H1 (cell line): ENCODE data around the gene CEMIP2. TPM values are rescaled to one million over a fixed set of nuclear protein-coding genes. Genes with fewer than 3 reads are reported as not detected.

ENCODE experiments used
- CBX5 ChIP-seq: fragments of 300-800, 300-1000 bp; sonication (generic); IDR thresholded peaks from 2 replicates; pipeline ENCODE4 v1.7.1; 2016; ENCODE audit warnings: antibody characterized with exemption, low read length, low read depth
- KDM5A ChIP-seq: fragments of 200-600 bp; IDR thresholded peaks from 2 replicates; pipeline ENCODE4 v1.7.1; 2012; ENCODE audit warnings: mild to moderate bottlenecking, low read length, inconsistent platforms, mixed read lengths
- RFX5 ChIP-seq: IDR thresholded peaks from 2 replicates; pipeline ENCODE4 v1.6.1; 2011; ENCODE audit warnings: low read depth, low read length, improper control_type of control experiment, borderline replicate concordance
- RXRA ChIP-seq: IDR thresholded peaks from 2 replicates; pipeline ENCODE4 v1.6.1; 2011; ENCODE audit warnings: low read depth, mild to moderate bottlenecking, low read length, moderate library complexity; ENCODE audit not compliant: insufficient read depth
- polyA plus RNA-seq, 7 experiments: library from polyadenylated mRNA; depleted of rRNA in 3 of 7; stranded (reverse) in 5 of 7; unstranded in 2 of 7; fragments of >200 nt in 5 of 7; fragments of 200-250 nt in 2 of 7; gene quantifications; 1 replicate in 5 of 7; 2 replicates in 1 of 7; 4 replicates in 1 of 7; pipeline versions ENCODE4 v1.2.1 to v1.2.3, GENCODE V29; 2011 to 2013; ENCODE audit warnings: missing spikeins in 2 of 7, mixed read lengths in 2 of 7
- total RNA-seq: library from RNA; stranded (reverse); fragmentation: NEBNext Ultra II Directional; extraction: Animal tissue kit (Norgen Biotek cat#: 25700); gene quantifications from 2 replicates; pipeline ENCODE4 v1.2.1, GENCODE V29; 2021

CEMIP2 gene
- total and polyA plus RNA-seq, 2 of the 8 experiments (the other 6 are each of a cell fraction or from before 2014, with no cell fraction given): 25.2 to 52.1 TPM

GRCh38 chr9:71814815-71815214 is 46.5 kb upstream of the CEMIP2 start (continued):
- TF ChIP-seq RFX5 (no peak), RXRA (no peak), KDM5A (no peak), CBX5 (no peak)
